SK-N-SH (cell line): ENCODE data around the gene USP36. TPM values are rescaled to one million over a fixed set of nuclear protein-coding genes. Genes with fewer than 3 reads are reported as not detected.

Experiments
- CTCF ChIA-PET: fragments of 300-600, 350-600 bp; formaldehyde crosslinking; extraction: SDS; loops from one replicate; lab custom pipeline; 2021; lab: Yijun Ruan, JAX
- POLR2A ChIA-PET: fragments of 350-600 bp; sonication (Branson Sonifier 250); formaldehyde crosslinking; extraction: SDS; loops from one replicate; lab custom pipeline; 2020; ENCODE audit warnings: antibody characterized with exemption, inconsistent platforms; lab: Yijun Ruan, JAX
- DNase-seq: peaks from one replicate; pipeline ENCODE4 v3.0.0; 2012
- H2AFZ ChIP-seq: fragments of 200-600 bp; sonication (generic); 2 replicates; pipeline ENCODE4 v1.8.1; 2016; ENCODE audit warnings: antibody characterized with exemption, mild to moderate bottlenecking, low read depth
- H3F3A ChIP-seq: fragments of 200-600 bp; sonication (generic); replicated peaks from 2 replicates; pipeline ENCODE3; 2016; ENCODE audit warnings: antibody characterized with exemption, mild to moderate bottlenecking; ENCODE audit not compliant: insufficient read depth
- H3K27ac ChIP-seq, 2 experiments: fragments of 200-500 bp in 1 of 2; fragments of 200-600 bp in 1 of 2; sonication (Bioruptor generic) in 1 of 2; sonication (generic), shearing (Covaris generic) in 1 of 2; 2 replicates each; pipeline versions ENCODE4 v1.5.1 to v1.6.1; 2014 to 2016; ENCODE audit warnings: low read depth in 2 of 2, inconsistent platforms in 1 of 2, low read length in 1 of 2, mild to moderate bottlenecking in 1 of 2, mixed read lengths in 1 of 2
- H3K27me3 ChIP-seq: fragments of 200-600 bp; sonication (generic), shearing (Covaris generic); 2 replicates; pipeline ENCODE4 v1.6.1; 2016; ENCODE audit warnings: mixed run types; ENCODE audit not compliant: insufficient read depth
- H3K36me3 ChIP-seq, 2 experiments: fragments of 200-500 bp in 1 of 2; fragments of 200-600 bp in 1 of 2; sonication (Bioruptor generic) in 1 of 2; sonication (generic) in 1 of 2; replicated peaks in 1 of 2; 2 replicates each; pipeline versions ENCODE3 to v1.5.1; 2014 to 2016; ENCODE audit warnings: low read length in 1 of 2, mild to moderate bottlenecking in 1 of 2; ENCODE audit not compliant: insufficient read depth in 2 of 2, control insufficient read depth in 1 of 2
- H3K4me1 ChIP-seq, 2 experiments: fragments of 200-500 bp in 1 of 2; fragments of 200-600 bp in 1 of 2; sonication (Bioruptor generic) in 1 of 2; sonication (generic), shearing (Covaris generic) in 1 of 2; 2 replicates each; pipeline versions ENCODE4 v1.5.1 to v1.6.1; 2014 to 2016; ENCODE audit warnings: low read depth in 1 of 2, low read length in 1 of 2, mixed run types in 1 of 2; ENCODE audit not compliant: insufficient read depth in 2 of 2, control insufficient read depth in 1 of 2
- H3K4me2 ChIP-seq: fragments of 200-600 bp; sonication (generic), shearing (Covaris generic); 2 replicates; pipeline ENCODE4 v1.6.1; 2017; ENCODE audit warnings: mixed run types
- H3K4me3 ChIP-seq, 2 experiments: fragments of 200-500 bp in 1 of 2; fragments of 200-600 bp in 1 of 2; sonication (Bioruptor generic) in 1 of 2; sonication (generic), shearing (Covaris generic) in 1 of 2; 2 replicates each; pipeline versions ENCODE4 v1.5.1 to v1.8.1; 2014 to 2016; ENCODE audit warnings: low read depth in 2 of 2, inconsistent platforms in 1 of 2, low read length in 1 of 2, mild to moderate bottlenecking in 1 of 2, mixed read lengths in 1 of 2, moderate library complexity in 1 of 2
- H3K79me2 ChIP-seq: fragments of 200-600 bp; sonication (generic); 2 replicates; pipeline ENCODE4 v1.8.1; 2017; ENCODE audit warnings: mild to moderate bottlenecking; ENCODE audit not compliant: insufficient read depth
- H3K9ac ChIP-seq: fragments of 200-600 bp; sonication (generic); 2 replicates; pipeline ENCODE4 v1.6.1; 2017; ENCODE audit warnings: mixed run types
- H3K9me2 ChIP-seq: fragments of 200-600 bp; sonication (generic); 2 replicates; pipeline ENCODE4 v1.6.1; 2017; ENCODE audit warnings: mixed run types
- H3K9me3 ChIP-seq: fragments of 200-600 bp; sonication (generic); 2 replicates; pipeline ENCODE4 v1.6.1; 2017; ENCODE audit warnings: mixed run types, mild to moderate bottlenecking, moderate library complexity
- H4K20me1 ChIP-seq: fragments of 200-600 bp; sonication (generic); 2 replicates; pipeline ENCODE4 v1.6.1; 2017; ENCODE audit warnings: mild to moderate bottlenecking, mixed run types; ENCODE audit not compliant: insufficient read depth
- CHD2 ChIP-seq: fragments of 150-350 bp; IDR thresholded peaks from 2 replicates; pipeline ENCODE4 v1.6.1; 2018; ENCODE audit warnings: low read length; ENCODE audit not compliant: partially characterized antibody
- ELF1 ChIP-seq: IDR thresholded peaks from 2 replicates; pipeline ENCODE4 v1.4.0; 2012
- EP300 ChIP-seq, 2 experiments: IDR thresholded peaks; 2 replicates each; pipeline versions ENCODE4 v1.4.0 to v1.6.1; 2012; ENCODE audit warnings: borderline replicate concordance in 1 of 2, low read depth in 1 of 2, low read length in 1 of 2
- EZH2phosphoT487 ChIP-seq: fragments of 200-600 bp; sonication (generic); IDR thresholded peaks from 2 replicates; pipeline ENCODE4 v1.6.1; 2017; ENCODE audit warnings: low read depth, mixed run types, mild to moderate bottlenecking, antibody characterized with exemption, moderate library complexity, borderline replicate concordance
- FOSL2 ChIP-seq: IDR thresholded peaks from 2 replicates; pipeline ENCODE4 v1.4.0; 2012; ENCODE audit warnings: low read depth, mild to moderate bottlenecking, moderate library complexity, borderline replicate concordance
- FOXJ3 ChIP-seq: sonication (generic); formaldehyde crosslinking; IDR thresholded peaks from 2 replicates; pipeline ENCODE4 v1.5.1; 2020; ENCODE audit warnings: mild to moderate bottlenecking, missing genetic modification reagents
- GATA2 ChIP-seq: sonication (generic); formaldehyde crosslinking; IDR thresholded peaks from 2 replicates; pipeline ENCODE4 v1.5.0; 2020; ENCODE audit warnings: mild to moderate bottlenecking, missing genetic modification reagents
- MXI1 ChIP-seq: IDR thresholded peaks from 2 replicates; pipeline ENCODE4 v1.6.1; 2012; ENCODE audit warnings: mild to moderate bottlenecking, low read depth, low read length, improper control_type of control experiment
- NFIC ChIP-seq: IDR thresholded peaks from 2 replicates; pipeline ENCODE4 v1.4.0; 2012; ENCODE audit warnings: borderline replicate concordance
- NRF1 ChIP-seq: IDR thresholded peaks from 2 replicates; pipeline ENCODE4 v1.6.1; 2012; ENCODE audit warnings: low read depth, mild to moderate bottlenecking, low read length
- RAD21 ChIP-seq: IDR thresholded peaks from 2 replicates; pipeline ENCODE4 v1.6.1; 2012; ENCODE audit warnings: mild to moderate bottlenecking, low read length
- RFX5 ChIP-seq: IDR thresholded peaks from 2 replicates; pipeline ENCODE4 v1.6.1; 2012; ENCODE audit warnings: mild to moderate bottlenecking, improper control_type of control experiment, low read length
- RXRA ChIP-seq: IDR thresholded peaks from 2 replicates; pipeline ENCODE4 v1.4.0; 2012; ENCODE audit warnings: low read depth, mild to moderate bottlenecking, borderline replicate concordance
- SMC3 ChIP-seq: IDR thresholded peaks from 2 replicates; pipeline ENCODE4 v1.6.1; 2012; ENCODE audit warnings: low read depth, low read length, improper control_type of control experiment
- TAF1 ChIP-seq: IDR thresholded peaks from 2 replicates; pipeline ENCODE4 v1.6.1; 2012; ENCODE audit warnings: low read depth, mild to moderate bottlenecking, low read length, moderate library complexity, borderline replicate concordance
- TCF12 ChIP-seq: IDR thresholded peaks from 2 replicates; pipeline ENCODE4 v1.4.0; 2012
- YY1 ChIP-seq: IDR thresholded peaks from 2 replicates; pipeline ENCODE4 v1.4.0; 2012; ENCODE audit warnings: low read depth, mild to moderate bottlenecking
- WGBS: methylation state at CpG from one replicate; pipeline ENCODE4 v1.1.6; 2017; ENCODE audit warnings: low lambda C conversion rate; 5-methylcytosine and 5-hydroxymethylcytosine counted together
- polyA plus RNA-seq, 3 experiments: library from polyadenylated mRNA; depleted of rRNA; stranded (reverse); fragments of >200 nt; gene quantifications; 2 replicates each; pipeline ENCODE4 v1.2.3, GENCODE V29; 2012
- TF ChIP-seq, protein P1 (sequence below): IDR thresholded peaks from 2 replicates; pipeline ENCODE4; 2012
- TF ChIP-seq, protein P2 (sequence below): fragments of 150-350 bp; IDR thresholded peaks from 2 replicates; pipeline ENCODE4 v1.6.1; 2016; ENCODE audit warnings: mild to moderate bottlenecking, low read depth, low read length
- TF ChIP-seq, protein P3 (sequence below): fragments of 200-600 bp; sonication (generic); IDR thresholded peaks from 2 replicates; pipeline ENCODE4 v1.6.1; 2017; ENCODE audit warnings: antibody characterized with exemption, mild to moderate bottlenecking, moderate library complexity
- TF ChIP-seq, protein P4 (sequence below): IDR thresholded peaks from 2 replicates; pipeline ENCODE4 v1.4.0; 2012; ENCODE audit warnings: low read depth, borderline replicate concordance
- TF ChIP-seq, protein P5 (sequence below): IDR thresholded peaks from 2 replicates; pipeline ENCODE4 v1.4.0; 2012; ENCODE audit warnings: low read depth
- TF ChIP-seq, protein P6 (sequence below): IDR thresholded peaks from 2 replicates; pipeline ENCODE4 v1.4.0; 2012; ENCODE audit warnings: low read depth, borderline replicate concordance

USP36 gene
- polyA plus RNA-seq, 1 of the 3 experiments (the other 2 are of a cell fraction), result 34.6 TPM

DNA sequence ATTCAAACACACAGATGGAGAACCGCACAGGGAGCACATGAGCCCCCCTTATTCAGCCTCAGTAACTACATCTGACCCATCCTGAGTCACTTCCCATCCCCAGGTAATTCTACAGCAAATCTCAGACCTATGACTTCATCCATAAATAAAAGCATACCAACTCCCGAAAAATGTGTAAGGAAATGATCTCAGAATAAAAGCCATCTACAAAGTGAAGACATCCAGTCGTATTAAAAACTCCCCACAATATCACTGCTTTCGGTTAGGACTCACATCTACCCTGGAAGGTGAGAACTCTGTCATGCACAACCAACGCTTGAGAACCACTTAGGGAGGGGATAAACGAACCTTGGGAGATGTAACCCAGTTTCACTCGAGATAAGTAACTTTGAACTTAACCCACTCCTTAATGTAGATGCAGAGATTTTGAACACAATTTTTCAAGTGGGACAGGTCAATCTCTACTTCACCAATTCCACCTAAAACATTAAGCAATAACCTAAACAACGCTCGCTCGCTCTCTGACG, 1.3 kb downstream of the USP36 start:
- Histone ChIP-seq H3K36me3 (peaks cover 31 to 37% of the 10 kb centered on the region in 2 experiments), H4K20me1 (peaks cover 27% of the 10 kb centered on the region), H3K4me3 (peak overlapping the region; percentile 75 to 84), H3K9ac (peak overlapping the region; percentile 94), H3F3A (peaks cover 4% of the 10 kb centered on the region), H2AFZ (no peak overlapping the region), H3K9me2 (no peaks in the 10 kb centered on the region), H3K27ac (peak overlapping the region; percentile 19 to 90; a peak in 3 of 4 replicates), H3K4me2 (peak overlapping the region; percentile 92), H3K27me3 (no peaks in the 10 kb centered on the region), H3K79me2 (peaks cover 60% of the 10 kb centered on the region), H3K9me3 (no peaks in the 10 kb centered on the region), H3K4me1 (peaks cover 14 to 28% of the 10 kb centered on the region in 2 experiments; a peak in 3 of 4 replicates)
- POLR2A ChIA-PET, result no interaction called here
- 13% methylated on average over 11 of the region's 11 CpGs for WGBS
- CTCF ChIA-PET, result interaction anchor here (1.3 to 1.6 kb wide), 2 partner anchors 26 to 132 kb away, joined by 5 read pairs; no protein-coding TSS in a partner anchor
- DNase-seq, result no peak
- TF ChIP-seq FOSL2 (peak; percentile 74), MXI1 (no peak), RFX5 (no peak), SMC3 (no peak), EP300 (IDR thresholded peaks at IDR 0.05; ENCODE audit: borderline replicate concordance in 1 of 2, low read depth in 1 of 2, low read length in 1 of 2) (no peak), TCF12 (peak; percentile 17; the same call in 1 of the 2 replicates), NRF1 (no peak), GATA2 (CRISPR knock-in tag) (no peak), TAF1 (peak; percentile 41; the same call in 1 of the 2 replicates), NFIC (no peak), RXRA (no peak), RAD21 (no peak; the same call in 1 of the 2 replicates), YY1 (no peak), CHD2 (peak; percentile 7), ELF1 (0 out of 2 replicates have a peak, but pooled peaks have one; percentile 25), FOXJ3 (CRISPR knock-in tag) (no peak), EZH2phosphoT487 (no peak)
- TF ChIP-seq, protein P1, sequence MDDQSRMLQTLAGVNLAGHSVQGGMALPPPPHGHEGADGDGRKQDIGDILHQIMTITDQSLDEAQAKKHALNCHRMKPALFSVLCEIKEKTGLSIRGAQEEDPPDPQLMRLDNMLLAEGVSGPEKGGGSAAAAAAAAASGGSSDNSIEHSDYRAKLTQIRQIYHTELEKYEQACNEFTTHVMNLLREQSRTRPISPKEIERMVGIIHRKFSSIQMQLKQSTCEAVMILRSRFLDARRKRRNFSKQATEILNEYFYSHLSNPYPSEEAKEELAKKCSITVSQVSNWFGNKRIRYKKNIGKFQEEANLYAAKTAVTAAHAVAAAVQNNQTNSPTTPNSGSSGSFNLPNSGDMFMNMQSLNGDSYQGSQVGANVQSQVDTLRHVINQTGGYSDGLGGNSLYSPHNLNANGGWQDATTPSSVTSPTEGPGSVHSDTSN, result no peak
- TF ChIP-seq, protein P2, sequence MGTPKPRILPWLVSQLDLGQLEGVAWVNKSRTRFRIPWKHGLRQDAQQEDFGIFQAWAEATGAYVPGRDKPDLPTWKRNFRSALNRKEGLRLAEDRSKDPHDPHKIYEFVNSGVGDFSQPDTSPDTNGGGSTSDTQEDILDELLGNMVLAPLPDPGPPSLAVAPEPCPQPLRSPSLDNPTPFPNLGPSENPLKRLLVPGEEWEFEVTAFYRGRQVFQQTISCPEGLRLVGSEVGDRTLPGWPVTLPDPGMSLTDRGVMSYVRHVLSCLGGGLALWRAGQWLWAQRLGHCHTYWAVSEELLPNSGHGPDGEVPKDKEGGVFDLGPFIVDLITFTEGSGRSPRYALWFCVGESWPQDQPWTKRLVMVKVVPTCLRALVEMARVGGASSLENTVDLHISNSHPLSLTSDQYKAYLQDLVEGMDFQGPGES, result no peak
- TF ChIP-seq, protein P3, sequence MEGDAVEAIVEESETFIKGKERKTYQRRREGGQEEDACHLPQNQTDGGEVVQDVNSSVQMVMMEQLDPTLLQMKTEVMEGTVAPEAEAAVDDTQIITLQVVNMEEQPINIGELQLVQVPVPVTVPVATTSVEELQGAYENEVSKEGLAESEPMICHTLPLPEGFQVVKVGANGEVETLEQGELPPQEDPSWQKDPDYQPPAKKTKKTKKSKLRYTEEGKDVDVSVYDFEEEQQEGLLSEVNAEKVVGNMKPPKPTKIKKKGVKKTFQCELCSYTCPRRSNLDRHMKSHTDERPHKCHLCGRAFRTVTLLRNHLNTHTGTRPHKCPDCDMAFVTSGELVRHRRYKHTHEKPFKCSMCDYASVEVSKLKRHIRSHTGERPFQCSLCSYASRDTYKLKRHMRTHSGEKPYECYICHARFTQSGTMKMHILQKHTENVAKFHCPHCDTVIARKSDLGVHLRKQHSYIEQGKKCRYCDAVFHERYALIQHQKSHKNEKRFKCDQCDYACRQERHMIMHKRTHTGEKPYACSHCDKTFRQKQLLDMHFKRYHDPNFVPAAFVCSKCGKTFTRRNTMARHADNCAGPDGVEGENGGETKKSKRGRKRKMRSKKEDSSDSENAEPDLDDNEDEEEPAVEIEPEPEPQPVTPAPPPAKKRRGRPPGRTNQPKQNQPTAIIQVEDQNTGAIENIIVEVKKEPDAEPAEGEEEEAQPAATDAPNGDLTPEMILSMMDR, result no peak
- TF ChIP-seq, protein P4, sequence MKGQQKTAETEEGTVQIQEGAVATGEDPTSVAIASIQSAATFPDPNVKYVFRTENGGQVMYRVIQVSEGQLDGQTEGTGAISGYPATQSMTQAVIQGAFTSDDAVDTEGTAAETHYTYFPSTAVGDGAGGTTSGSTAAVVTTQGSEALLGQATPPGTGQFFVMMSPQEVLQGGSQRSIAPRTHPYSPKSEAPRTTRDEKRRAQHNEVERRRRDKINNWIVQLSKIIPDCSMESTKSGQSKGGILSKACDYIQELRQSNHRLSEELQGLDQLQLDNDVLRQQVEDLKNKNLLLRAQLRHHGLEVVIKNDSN, result no peak
- TF ChIP-seq, protein P5, sequence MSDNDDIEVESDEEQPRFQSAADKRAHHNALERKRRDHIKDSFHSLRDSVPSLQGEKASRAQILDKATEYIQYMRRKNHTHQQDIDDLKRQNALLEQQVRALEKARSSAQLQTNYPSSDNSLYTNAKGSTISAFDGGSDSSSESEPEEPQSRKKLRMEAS, result peak; percentile 13; the same call in 1 of the 2 replicates
- TF ChIP-seq, protein P6, sequence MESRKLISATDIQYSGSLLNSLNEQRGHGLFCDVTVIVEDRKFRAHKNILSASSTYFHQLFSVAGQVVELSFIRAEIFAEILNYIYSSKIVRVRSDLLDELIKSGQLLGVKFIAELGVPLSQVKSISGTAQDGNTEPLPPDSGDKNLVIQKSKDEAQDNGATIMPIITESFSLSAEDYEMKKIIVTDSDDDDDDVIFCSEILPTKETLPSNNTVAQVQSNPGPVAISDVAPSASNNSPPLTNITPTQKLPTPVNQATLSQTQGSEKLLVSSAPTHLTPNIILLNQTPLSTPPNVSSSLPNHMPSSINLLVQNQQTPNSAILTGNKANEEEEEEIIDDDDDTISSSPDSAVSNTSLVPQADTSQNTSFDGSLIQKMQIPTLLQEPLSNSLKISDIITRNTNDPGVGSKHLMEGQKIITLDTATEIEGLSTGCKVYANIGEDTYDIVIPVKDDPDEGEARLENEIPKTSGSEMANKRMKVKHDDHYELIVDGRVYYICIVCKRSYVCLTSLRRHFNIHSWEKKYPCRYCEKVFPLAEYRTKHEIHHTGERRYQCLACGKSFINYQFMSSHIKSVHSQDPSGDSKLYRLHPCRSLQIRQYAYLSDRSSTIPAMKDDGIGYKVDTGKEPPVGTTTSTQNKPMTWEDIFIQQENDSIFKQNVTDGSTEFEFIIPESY, result no peak
